T-helper 2 cell treated with Interferon-gamma antibody and Interleukin-4, amounts not matched to agents 5 μg/mL and 100 μg/mL, for 36 hours (primary cell): ENCODE measurements around the gene PWWP2B.

Experiments used
- DNase-seq: peaks from one replicate; pipeline ENCODE4 v3.0.0; 2021; ENCODE audit warnings: low spot score
- H3K27ac Mint-ChIP-seq: one replicate; pipeline ENCODE4 v1.8.0; 2021; ENCODE audit warnings: mild to moderate bottlenecking, mixed read lengths
- H3K27me3 Mint-ChIP-seq: one replicate; pipeline ENCODE4 v1.8.0; 2021; ENCODE audit warnings: low read depth, mixed read lengths
- H3K36me3 Mint-ChIP-seq: one replicate; pipeline ENCODE4 v1.8.0; 2021; ENCODE audit warnings: low read depth, mixed read lengths
- H3K4me1 Mint-ChIP-seq: one replicate; pipeline ENCODE4 v1.8.0; 2021; ENCODE audit warnings: low read depth, mixed read lengths
- H3K4me3 Mint-ChIP-seq: one replicate; pipeline ENCODE4 v1.8.0; 2022; ENCODE audit warnings: mild to moderate bottlenecking, moderate library complexity, mixed read lengths
- H3K9me3 Mint-ChIP-seq: one replicate; pipeline ENCODE4 v1.8.0; 2021; ENCODE audit warnings: mixed read lengths

The PWWP2B gene

DNA sequence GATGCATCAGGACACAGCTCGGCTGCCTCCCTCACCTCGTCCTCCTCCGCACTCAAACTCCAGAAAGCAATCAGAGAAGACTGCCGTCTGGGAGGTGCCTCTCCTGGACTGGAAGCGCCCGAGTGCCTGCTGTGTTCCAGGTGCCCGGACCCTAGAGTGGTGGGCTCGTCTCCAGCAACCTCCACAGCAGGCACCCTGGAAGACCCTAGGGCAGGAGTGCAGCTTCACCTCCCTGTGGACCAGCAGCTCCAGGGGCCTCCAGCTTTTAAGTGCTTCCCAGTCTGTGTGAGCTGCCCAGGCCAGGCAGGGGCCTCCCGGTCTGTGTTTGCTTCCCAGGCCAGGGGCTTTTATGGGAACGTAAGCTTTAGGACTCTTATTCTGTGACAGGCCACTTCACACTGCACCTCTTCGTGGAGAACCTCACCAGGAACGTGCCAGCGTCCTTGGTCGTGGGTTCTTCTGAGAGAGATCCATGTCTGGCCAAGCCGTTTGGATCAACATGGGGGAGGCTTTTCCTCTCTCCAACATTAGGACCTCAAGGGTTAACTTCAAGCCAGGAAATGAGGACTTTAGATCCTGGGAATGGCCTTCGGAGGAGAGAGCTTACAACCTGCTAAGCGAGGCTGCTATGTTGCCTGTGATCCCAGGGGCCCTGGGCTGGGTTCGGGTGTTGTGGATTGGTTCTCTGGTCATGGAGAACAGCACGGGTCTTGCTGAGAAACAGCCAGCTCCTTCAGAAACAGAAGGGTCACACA is 5.9 kb upstream of the PWWP2B start:
- DNase-seq: no peak
- Mint-ChIP-seq H3K27me3 (peaks cover 10% of the 10 kb centered on the region), H3K4me1 (peaks cover 3% of the 10 kb centered on the region), H3K9me3 (peaks cover 9% of the 10 kb centered on the region), H3K4me3 (no peak overlapping the region), H3K27ac (no peak overlapping the region), H3K36me3 (no peaks in the 10 kb centered on the region)

DNA sequence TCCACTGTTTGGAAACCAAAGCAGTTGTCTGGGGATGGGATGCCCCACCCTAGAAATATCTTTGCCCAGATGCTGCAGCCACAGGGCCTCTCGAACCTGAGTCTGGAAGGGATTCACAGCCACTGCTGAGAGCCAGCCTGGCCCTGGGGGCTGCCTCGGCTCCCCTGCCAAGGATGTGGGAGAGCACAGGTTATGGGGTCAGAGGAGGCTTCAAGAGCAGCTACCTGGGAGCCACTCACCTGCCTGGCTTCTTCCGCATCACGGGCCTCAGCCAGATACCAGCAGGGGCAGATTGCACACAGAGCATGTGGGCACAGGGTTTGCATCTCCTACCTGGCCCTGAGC is 5.4 kb upstream of the PWWP2B start:
- H3K27ac Mint-ChIP-seq: no peak overlapping the region
- DNase-seq: no peak
- H3K36me3 Mint-ChIP-seq: no peaks in the 10 kb centered on the region
- peaks cover 9% of the 10 kb centered on the region for H3K9me3 Mint-ChIP-seq
- no peak overlapping the region for H3K4me3 Mint-ChIP-seq
- H3K27me3 Mint-ChIP-seq: peaks cover 10% of the 10 kb centered on the region
- H3K4me1 Mint-ChIP-seq: peaks cover 3% of the 10 kb centered on the region

DNA sequence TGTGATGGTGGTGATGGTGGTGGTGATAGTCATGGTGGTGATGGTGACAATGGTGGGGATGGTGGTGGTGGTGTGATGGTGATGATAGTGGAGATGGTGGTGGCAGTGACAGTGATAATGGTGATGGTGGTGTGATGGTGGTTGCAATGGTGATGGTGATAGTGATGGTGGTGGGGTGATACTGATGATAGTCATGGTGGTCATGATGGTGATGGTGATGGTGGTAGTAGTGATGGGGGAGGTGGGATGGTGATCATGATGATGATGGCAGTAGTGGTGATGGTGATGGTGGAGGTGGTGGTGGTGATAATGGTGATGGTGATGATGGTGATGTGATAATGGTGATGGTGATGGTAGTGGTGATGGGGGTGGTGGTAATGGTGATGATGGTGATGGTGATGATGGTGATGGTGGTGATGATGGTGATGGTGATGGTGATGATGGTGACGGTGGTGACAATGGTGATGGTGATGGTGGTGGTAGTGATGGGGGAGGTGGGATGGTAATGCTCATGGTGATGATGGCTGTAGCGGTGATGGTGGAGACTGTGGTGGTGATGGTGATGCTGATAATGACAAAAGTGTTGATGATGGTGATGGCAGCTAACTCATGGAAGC is 4.7 kb upstream of the PWWP2B start:
- H3K4me1 Mint-ChIP-seq: peaks cover 3% of the 10 kb centered on the region
- no peak for DNase-seq
- no peaks in the 10 kb centered on the region for H3K36me3 Mint-ChIP-seq
- peaks cover 9% of the 10 kb centered on the region for H3K9me3 Mint-ChIP-seq
- H3K27ac Mint-ChIP-seq: peak overlapping the region; percentile 58
- H3K27me3 Mint-ChIP-seq: peaks cover 10% of the 10 kb centered on the region
- H3K4me3 Mint-ChIP-seq: no peak overlapping the region

DNA sequence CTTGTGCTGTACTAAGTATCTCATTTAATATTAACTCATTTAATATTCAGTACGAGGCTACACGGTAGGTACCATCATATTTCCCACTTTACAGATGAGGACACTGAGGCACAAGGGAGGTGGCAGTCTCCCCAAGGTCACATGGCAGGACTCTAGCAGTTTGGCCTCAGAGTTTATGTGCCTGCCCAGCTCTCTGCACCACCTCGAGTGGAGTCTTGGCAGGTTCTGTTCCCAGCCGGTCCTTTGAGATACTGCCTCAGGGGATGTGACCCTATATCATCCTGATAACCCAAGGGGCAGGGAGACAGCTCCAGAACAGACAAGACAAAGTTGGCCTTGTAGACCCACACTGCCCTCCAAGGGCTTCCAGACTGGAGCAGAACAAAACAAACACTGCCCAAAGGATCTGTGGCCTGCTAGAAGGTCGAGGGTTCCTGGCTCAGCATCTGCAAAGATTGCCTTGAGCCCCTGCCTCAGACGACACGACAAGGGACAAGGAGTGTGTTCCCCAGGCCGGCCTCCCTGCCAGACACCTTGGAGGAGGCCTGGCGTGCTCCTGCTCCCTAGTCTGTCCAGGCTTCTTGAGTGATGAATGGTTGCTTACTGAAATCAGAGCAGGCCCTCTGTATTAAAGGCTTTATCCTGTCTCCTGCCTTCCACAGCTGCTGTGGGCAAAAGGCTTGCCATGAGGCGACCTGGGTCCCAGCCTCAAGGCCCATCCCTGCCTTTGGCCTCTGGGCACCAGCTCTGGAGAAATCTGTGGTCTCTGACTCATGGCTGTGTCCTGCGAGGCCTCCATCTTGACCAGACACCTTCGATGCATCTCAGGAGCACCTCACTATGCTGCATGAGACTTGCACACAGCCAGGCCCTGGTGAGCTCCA is 3.9 kb upstream of the PWWP2B start:
- H3K4me3 Mint-ChIP-seq: no peak overlapping the region

DNA sequence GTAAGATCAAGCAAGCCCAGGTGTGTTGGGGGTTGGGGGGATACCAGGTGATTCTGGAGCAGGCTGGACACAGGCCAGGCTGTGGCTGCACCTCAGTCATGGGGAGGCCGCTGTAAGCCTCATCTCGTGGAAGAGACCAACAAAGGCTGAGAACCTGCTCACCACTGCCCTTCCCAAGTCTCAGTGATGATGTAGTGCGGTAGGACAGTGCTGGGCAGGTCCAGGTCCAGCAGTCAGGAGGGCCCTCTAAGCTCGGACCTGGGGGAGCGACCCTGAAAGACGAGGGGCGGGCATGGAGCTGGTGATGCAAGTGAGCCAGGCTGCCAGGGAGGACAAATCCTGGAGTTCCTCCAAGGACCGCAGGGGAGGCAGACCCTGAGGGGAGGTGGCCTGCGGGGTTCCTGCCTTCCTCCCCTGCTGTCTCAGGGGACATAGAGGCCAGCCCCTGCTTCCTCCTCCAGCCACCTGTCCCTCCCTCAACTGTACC is 3.3 kb upstream of the PWWP2B start:
- Mint-ChIP-seq H3K4me3 (no peak overlapping the region), H3K4me1 (peaks cover 5% of the 10 kb centered on the region), H3K9me3 (peaks cover 9% of the 10 kb centered on the region), H3K27ac (no peak overlapping the region), H3K36me3 (no peaks in the 10 kb centered on the region), H3K27me3 (peaks cover 15% of the 10 kb centered on the region)
- no peak for DNase-seq

More for the DNA sequence above, 3.9 kb upstream of the PWWP2B start:
- peaks cover 9% of the 10 kb centered on the region for H3K9me3 Mint-ChIP-seq
- H3K36me3 Mint-ChIP-seq: no peaks in the 10 kb centered on the region
- H3K27me3 Mint-ChIP-seq: peaks cover 14% of the 10 kb centered on the region
- H3K4me1 Mint-ChIP-seq: peaks cover 4% of the 10 kb centered on the region
- no peak overlapping the region for H3K27ac Mint-ChIP-seq
- DNase-seq: no peak

DNA sequence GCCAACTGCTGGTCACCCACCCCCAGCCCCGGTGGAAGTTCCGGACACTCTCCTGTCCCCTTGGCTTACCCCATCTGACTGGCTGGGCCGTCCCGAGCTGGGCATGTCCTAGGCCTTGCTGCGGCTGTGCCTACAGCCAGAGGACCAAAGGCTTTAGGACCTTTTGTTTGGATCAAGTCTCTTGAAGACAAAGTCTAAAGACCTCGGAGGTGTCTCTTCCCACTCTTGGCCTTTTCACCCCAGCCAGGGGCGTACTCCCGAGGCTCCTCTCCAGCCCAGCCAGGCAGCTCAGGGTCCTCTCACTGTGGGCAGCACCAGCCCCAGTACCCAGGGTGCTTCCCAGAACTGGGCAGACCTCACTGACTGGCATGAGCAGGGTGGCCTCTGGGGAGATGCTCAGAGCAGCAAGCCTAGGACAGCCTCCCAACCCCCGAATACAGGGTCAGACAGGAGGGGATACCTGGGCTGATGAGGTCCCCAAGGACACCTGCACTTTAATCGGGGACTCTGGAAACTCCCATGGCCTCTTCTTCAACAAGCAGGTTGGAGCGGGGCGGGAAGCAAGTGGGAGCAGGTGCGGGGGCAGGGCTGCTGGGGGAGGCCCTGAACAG is 2.7 kb upstream of the PWWP2B start:
- Mint-ChIP-seq H3K4me3 (peak overlapping the region; percentile 52), H3K9me3 (peaks cover 9% of the 10 kb centered on the region), H3K36me3 (no peaks in the 10 kb centered on the region), H3K27me3 (peaks cover 15% of the 10 kb centered on the region), H3K4me1 (peaks cover 5% of the 10 kb centered on the region), H3K27ac (no peak overlapping the region)
- no peak for DNase-seq

DNA sequence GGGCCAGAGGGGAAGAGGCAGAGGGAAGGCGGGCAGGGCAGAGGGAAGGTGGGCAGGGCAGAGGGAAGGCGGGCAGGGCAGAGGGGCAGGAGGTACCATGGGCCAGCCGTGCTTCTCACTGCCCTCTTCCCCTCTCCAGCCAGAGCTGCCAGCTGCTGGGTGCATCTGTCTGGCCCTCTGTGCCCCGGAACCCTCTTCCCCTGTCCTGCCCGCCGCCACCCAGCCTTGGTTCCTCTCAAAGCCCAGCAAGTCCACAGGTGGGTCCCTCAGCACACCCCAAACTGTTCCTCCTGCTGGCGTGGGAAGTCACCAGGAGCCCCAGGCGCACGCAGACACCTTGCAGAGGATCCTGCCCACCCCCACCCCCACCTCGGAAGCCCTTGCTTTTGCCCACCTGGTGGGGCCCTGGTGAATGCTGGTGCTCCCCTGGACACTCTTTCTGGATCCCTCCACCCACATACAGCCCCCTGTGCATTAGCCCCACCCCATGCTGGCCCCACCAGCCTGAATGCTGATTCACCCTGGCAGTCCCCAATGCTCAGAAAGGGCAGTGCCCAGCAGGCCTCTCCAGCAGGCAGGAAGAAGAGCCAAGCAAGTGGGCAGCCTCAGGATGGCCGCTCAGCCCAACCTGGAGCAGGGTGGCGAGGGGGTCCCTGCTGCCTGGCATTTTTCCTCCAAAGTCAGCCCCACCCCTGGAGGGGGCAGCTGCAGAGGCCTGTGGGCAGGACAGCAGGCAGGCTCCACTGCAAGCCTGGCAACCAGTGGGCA is 1.9 kb upstream of the PWWP2B start:
- peak overlapping the region; percentile 31 for H3K27ac Mint-ChIP-seq
- peak overlapping the region; percentile 52 for H3K4me3 Mint-ChIP-seq
- peaks cover 15% of the 10 kb centered on the region for H3K27me3 Mint-ChIP-seq
- DNase-seq: no peak
- H3K36me3 Mint-ChIP-seq: no peaks in the 10 kb centered on the region
- peaks cover 6% of the 10 kb centered on the region for H3K4me1 Mint-ChIP-seq
- H3K9me3 Mint-ChIP-seq: peaks cover 9% of the 10 kb centered on the region

DNA sequence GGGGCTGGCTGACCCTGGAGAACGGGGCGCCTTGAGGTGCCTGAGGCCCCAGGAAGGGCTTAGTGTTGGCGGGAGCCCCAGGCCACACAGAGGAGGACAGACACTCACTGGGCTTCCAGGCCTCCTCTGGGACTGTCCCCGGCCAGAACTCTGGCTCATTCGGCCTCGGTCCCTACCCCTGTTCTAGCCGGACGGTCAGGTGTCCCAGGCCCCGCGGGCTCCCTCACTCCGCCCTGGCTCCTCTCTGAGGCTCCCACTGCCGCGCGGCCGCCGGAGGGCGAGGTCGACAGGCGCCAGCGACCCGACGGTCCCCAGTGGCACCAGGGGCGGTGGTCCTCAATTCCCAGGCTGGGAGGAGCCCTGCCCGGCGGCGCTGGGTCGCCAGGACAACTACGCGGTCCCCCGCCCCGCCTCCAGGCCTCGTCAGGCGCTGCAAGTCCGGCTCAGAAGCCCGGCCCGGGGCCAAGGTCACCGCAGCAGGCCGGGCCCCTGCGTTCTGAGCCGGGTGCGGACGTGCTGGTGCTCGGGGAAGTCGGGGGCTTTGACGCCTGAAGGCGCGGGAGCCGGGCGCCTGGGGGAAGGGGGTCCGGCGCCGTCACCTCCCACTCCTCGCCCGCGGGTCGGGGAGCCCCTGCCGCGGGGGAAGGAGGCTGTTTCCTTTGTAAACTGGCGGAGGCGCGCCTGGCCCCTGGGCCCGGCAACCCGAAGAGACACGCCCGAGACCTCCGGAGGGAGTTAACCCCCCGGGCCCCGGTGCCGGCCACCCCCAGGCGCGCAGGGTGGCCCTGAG is 1.1 kb upstream of the PWWP2B start:
- Mint-ChIP-seq H3K9me3 (peaks cover 9% of the 10 kb centered on the region), H3K4me1 (peaks cover 6% of the 10 kb centered on the region), H3K27me3 (peaks cover 15% of the 10 kb centered on the region), H3K4me3 (no peak overlapping the region), H3K27ac (no peak overlapping the region), H3K36me3 (no peaks in the 10 kb centered on the region)
- no peak for DNase-seq

DNA sequence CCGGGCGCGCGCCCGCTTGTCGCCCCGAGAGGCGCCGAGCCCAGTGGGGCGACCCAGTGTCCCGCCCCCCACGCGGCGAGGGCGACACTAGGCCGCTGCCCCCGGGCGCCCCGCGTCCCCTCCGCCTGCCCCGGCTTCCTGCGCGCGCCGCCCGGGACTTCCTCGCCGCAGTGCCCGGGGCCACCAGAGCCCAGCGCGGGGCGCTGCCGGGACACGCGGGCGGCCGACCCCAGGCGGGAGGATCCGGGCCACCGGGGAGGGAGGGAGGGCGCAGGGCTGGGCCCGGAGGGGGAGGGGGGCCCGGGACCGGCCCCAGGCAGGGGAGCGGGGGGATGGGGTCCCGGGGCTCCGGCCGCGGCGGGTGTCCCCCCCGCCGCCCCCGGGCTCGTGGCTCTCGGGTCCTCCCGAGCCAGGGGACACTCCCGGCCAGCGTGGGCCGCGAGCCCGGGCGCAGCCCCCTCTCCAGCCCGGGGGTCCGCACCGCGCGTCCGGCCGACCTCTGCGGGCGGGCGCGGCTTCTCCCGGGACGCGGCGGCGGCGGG is 435 bp upstream of the PWWP2B start:
- H3K27ac Mint-ChIP-seq: no peak overlapping the region
- no peak overlapping the region for H3K4me3 Mint-ChIP-seq

DNA sequence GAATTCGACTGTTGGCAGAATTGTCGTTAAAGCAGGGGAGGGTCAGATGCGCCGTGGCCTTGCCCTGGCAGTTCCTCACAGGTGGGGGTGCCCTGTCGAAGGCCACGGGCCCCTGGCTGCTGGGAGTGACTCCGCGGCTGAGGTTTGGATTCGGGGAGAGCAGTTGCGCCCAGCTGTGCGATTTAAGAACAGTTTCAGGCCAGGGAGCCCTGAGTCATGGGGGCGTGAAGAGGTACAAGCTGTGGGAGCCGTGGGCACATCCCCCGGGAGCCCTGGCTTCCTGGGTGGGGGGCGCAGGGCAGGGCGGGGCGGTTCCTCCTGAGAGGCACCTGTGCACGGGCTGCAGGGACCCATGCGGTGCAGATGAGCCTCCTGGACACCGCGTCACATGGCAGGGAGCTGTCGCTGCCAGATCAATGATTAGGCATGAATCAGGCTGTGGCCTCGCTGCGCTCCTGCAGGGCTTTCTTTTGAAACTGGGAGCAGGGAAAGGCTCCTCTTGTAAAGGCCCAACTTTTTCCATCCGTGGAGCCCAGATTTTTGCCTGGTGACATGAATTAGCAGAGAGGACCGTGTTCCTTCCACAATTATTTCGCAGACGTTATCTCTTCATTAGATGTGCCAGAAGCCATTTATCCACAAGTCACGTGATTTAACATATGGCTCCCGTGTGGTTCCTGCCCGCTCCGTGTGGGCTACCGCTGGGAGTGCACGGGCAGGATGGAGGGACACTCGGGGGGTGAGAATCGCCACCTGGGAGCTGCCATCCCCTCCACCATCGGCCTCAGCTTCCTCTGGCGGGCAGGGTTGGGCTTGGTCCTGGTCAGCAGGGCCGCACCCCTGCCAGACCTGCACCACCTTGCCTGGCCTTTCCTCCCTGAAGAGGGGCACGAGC is 918 bp downstream of the PWWP2B start:
- Mint-ChIP-seq H3K9me3 (no peaks in the 10 kb centered on the region), H3K4me3 (peak overlapping the region; percentile 84)

More for the DNA sequence above, 435 bp upstream of the PWWP2B start:
- H3K27me3 Mint-ChIP-seq: peaks cover 15% of the 10 kb centered on the region
- peaks cover 9% of the 10 kb centered on the region for H3K9me3 Mint-ChIP-seq
- DNase-seq: peak; percentile 40
- H3K4me1 Mint-ChIP-seq: peaks cover 6% of the 10 kb centered on the region
- H3K36me3 Mint-ChIP-seq: no peaks in the 10 kb centered on the region

DNA sequence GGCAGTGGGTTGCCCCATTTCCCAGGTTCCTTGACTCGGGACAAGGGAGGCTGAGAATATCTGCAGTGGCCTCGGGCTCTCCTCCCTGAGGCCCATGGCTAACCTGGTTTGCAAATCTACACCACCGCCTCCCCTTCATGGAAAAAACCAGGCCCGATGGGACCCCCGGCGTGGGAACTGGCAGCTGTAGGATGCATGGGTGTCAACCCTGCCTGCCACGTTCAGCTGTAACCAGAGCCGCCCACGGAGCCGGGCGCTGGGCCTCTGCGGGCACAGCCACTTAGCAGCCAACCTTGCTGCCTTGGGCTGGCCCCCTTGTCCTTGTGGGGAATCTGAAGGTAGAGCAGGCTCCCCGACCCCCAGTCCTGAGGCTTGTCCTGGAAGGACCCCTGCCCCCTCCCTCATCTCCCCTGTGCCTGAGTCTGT is 1.6 kb downstream of the PWWP2B start:
- Mint-ChIP-seq H3K27me3 (peaks cover 14% of the 10 kb centered on the region), H3K36me3 (no peaks in the 10 kb centered on the region), H3K4me3 (peak overlapping the region; percentile 34), H3K4me1 (peaks cover 6% of the 10 kb centered on the region), H3K27ac (no peak overlapping the region), H3K9me3 (no peaks in the 10 kb centered on the region)
- no peak for DNase-seq

More for the DNA sequence above, 918 bp downstream of the PWWP2B start:
- H3K4me1 Mint-ChIP-seq: peaks cover 6% of the 10 kb centered on the region
- H3K27ac Mint-ChIP-seq: peak overlapping the region; percentile 82
- peaks cover 15% of the 10 kb centered on the region for H3K27me3 Mint-ChIP-seq
- H3K36me3 Mint-ChIP-seq: no peaks in the 10 kb centered on the region
- DNase-seq: peak; percentile 27
